GM11168 (cell line): ENCODE data around the gene PIAS4.

Source experiments
- in situ Hi-C: fragments of 300-500 bp; cut with MboI; formaldehyde crosslinking; loops from one replicate; pipeline ENCODE4 v1.12.0; 2022; ENCODE audit warnings: low sequenced_read_pairs; ENCODE audit not compliant: unreplicated experiment

Gene PIAS4

DNA sequence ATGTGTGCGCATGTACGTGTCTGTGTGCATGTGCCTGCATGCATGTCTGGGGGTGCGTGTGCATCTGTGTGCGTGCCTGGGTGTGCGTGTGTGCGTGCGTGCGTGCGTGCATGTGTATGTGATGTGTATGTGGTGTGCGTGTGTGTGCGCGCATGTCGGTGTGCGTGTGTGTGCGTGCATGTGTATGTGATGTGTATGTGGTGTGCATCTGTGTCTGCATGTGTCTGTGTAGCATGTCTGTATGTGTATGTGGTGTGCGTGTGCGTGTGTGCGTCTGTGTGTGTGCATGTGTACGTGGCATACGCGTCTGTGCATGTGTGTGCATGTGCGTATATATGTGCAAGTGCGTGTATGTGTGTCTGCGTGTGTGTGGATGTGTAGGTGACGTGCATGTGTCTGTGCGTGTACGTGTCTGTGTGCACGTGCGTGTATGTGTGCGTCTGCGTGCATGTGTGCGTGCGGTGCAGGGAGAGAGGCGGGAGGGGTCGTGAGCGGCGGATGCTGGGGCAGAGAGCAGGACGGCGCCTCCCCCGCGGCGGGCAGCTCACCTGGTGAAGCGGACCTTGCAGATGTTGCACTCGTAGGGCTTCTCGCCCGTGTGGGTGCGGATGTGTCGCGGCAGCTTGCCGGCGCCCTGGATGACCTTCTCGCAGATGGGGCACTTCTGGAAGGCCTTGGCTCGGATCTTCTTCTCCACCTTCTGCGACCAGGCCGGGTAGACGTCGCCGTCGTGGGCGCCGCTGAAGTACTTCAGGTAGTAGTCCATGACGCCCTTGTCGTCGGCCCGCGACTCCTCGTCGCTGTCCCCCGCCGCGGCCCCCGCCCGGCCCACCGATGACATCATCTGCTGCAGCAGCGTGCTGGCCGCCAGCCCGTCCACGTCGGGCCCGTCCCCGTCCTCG lies 46.1 kb downstream of the PIAS4 start:
- in situ Hi-C loops, result no loop called here

DNA sequence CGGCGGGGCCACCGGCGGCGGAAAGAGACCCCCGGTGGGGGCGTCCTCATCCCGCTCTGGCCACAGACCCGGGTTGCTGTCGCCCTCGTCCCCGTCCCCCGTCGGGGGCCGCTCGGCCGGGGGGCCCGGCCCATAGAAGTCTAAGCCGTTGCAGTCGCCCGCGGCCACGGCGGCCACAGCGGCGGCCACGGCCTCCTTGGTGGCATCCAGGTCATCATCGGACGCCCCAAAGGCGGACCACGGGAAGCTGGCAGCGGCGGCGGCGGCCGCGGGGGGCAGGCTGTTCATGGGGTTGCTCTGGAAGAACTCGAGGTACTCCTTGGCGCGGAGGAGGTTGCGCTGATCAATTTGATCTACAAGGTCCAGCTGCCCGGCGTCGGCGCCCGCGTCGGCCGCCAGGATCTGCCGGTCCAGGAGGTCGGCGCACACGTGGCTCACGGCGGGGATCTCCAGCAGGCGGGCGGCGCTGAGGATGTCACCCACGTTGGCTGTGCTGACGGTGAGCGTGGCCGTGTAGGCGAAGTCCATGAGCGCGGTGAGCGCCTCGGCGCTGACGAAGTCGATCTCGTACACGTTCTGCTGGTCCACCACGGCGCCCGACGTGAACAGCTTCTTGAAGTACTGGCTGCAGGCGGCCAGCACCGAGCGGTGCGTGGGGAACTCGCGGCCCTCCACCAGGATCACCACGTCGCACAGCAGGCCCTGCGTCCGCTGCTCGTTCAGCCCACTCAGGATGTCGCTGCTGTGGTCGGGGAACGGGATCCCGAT lies 47.1 kb downstream of the PIAS4 start:
- in situ Hi-C loops, result no loop called here

DNA sequence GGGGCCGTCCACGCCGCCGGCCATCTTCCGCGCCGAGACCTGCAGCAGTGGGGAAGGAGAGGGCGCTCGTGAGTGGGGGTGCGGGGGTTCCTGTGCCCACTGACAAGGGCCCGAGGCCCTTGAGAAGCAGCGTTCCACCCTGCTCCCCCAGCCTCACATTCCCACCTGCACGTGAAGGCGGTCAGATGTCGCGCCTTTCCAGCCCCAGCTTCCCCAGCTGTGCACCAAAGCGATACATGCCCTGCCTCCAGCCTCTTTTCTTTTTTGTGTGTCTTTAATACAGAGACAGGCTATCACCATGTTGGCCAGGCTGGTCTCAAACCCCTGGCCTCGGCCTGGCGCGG lies 47.6 kb downstream of the PIAS4 start:
- in situ Hi-C loops, result no loop called here

DNA sequence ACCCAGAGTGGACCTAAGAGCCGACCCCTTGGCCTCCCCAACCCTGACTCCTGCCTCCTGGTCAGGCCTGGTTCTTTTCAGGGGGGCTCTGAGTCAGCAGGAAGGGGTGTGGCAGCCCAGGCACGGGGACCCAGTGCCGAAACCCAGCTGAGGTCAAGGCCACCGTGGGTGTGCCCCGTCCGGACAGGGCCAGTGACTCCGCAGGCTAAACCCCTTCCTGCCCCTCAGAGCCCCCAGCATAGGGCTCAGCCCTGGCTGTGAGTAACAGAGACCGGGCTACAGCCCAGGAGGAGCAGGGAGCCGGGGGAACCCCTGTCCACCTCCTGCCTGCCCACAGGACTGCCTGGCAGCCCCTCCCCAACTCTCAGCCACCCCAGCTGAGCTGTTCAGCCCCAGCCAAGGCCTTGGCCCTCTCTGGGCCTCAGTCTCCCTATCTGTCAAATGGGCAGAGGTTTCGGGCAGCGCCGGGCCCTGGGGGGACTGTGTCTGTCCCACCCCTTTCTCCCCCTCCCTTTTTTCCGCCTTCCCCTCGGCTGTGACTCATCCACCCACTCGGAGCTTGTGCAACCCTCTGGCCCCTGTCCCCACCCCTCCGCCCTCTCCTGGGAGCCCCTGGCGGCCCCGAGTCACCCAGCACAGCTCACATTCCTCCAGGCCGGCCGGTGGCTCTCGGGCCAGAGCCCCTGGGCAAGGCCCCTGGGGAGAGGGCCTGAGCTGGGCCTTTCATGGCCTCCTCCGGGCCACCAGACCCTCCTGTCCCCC lies 50.6 kb downstream of the PIAS4 start:
- in situ Hi-C loops, result no loop called here

DNA sequence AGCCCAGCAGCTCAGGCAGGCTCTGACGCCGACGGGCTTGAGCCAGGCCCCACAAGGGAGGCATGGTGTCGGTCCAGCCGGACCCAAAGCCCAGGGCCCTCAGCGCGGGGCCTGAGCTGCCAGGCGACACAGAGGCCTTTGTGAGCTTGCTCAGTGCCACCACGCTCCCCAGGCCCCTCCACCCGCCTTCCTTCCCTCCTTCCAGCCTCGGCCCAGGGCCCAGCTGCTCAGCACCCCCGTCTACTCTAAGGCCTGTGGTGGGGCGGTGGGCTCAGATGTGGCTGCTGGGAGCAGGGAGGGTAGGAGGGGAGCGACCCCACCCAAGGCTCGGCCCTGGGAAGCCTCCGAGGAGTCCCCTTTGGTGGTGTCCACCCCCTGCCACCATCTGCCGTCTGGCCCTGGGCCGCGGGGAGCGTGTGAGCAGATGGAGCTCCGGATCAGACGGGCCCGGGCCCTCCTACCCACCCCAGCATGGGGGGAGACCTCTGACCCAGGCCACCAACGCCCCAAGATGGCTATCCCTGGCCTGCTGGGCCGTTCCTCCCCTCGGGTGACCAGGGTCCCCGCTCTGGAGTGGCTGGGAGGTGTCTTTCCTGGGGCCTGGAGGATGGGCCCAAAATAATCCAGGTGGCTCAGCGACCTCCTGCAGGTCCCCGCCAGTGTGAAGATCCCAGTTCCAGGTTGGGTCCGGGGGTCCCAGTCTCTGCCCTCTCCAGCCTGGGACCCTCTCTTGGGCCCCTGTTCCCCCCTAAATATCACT lies 51.3 kb downstream of the PIAS4 start:
- in situ Hi-C loops, result no loop called here

DNA sequence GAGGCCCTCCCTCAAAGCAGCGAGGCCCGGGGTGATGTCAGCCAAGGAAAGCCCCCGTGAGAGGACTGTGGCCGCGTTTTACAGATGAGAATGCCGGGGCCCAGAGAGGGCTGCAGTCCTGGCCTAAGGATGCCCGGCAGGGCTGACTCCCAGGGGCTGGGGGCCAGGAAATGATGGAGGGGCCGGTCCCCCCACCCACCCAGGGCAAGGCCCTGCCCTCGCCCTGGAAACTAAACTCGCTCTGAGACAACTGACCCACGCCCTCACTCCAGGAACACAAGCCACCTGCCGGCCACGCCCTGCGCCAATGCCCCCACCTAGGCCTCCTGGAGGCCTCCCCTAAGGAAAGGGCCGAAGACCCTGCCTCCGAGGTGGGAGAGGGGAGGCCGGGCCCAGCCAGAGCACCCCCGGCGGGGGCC lies 51.9 kb downstream of the PIAS4 start:
- in situ Hi-C loops, result no loop called here

DNA sequence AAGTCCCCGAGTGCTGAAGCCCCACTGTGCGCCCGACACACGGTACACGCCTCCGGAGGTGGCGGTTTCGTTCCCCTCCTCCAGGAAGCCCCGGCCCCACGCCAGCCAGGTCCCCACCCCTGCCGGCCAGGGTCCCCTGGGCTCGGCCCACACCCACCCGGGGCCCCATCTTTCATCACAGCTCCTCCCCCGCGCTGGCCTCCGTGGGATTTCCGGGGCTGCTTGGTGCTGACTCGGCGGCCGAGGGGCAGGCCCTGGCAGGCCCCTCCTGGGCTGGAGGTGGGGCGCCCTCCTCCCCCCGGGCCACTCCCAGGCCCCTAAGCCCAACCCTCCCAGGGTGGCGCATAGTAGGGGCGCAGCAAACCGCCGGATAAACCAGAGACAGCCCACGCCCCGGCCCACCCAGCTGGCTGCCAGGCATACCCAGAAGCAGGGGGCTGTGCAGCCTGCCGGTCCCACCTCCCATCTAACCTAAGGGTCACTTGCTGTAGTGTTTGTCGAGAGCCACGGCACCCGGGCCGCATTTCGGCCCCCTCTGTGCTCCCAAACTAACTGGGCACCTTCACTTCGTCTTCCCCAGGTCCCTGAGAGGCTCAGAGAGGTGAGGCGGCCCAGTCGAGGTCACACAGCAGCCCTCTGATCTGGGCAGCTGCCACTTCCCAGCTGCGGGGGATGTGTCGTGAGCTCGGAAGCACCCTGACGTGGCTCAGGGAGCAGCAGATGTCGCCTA lies 52.5 kb downstream of the PIAS4 start:
- in situ Hi-C loops, result no loop called here

DNA sequence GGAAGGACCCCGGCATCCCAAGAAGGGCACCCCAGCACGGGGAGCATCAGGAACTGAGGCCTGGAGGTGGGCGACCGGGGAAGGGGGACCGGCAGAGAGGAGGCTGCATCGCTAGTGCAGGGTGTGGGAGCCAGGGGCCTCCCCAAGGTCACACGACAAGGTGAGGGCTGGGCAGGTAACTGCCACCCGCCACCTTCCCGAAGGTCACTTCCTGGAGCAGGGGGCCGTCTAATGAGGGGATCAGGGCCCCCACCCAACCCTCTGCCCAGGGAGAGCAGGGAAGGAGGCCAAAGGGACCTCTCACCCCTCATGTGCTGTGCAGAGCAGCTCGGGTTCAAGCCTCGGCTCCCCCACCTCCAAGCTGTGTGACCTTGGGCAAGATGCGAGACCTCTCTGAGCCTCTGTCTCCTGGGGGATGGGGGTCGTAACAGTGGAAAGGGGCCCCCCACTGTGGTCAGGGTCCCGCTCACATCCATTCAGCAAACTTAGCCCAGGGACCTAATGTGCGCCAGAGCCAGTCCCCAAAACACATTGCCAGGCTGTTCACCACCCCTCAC lies 53.2 kb downstream of the PIAS4 start:
- in situ Hi-C loops, result no loop called here

DNA sequence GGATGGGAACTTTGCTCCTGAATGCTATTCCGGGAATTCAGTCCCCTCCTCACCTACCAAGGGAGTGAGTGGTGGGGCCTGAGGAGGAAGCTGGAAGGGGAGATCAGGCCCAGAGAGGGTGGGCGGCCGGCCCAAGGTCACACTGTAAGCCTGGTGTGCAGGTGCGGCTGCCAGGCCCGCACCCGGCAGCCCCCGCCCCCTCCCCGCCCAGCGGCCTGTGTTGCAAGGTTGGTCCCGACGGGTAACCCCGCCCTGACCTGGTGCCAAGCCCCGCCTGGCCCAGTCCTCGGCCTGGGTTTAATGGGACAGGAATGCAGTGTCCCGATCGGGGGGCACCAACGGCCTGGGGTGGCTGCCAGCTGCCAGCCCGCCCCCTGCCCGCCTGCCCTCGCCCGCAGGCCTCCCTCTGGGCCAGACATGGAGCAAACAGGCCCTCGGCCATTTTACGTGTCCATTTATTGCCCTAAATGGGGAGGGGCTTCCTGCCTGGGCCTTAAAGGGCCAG lies 53.7 kb downstream of the PIAS4 start:
- in situ Hi-C loops, result no loop called here

DNA sequence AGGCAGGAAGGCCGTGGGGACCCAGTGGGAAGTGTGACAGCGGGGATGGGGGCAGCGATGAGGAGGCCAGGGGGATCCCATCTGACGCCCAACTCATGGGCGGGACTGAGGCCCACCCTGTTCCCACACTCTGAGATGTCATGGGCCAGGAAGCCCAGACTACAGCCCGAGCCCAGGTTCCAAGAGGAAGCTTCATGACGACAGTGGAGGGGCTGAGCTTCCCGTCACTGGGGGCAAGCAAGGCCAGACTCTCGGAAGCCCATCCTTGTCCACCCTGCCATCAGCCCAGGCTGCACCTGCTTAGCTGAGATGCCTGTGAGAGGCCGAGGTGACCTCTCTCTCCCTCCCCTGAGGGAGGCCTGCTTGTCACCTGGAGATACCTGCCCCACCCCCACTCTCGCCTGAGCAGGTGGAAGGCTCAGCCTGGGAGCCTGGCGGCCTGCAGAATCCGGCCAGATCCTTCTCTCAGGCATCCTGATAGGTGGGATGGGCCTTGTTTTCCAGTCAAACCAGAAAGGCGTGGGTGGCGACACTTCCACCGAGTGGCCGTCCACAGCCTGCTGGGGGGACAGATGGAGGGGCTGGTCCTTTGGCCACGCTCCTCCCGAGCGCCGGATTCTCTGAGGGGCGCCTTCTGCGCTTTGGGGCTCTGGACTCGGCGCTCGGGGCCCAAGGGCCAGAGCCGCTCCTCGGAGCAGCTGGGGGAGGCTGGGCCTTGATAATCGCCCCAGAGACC lies 54.3 kb downstream of the PIAS4 start:
- in situ Hi-C loops, result no loop called here

DNA sequence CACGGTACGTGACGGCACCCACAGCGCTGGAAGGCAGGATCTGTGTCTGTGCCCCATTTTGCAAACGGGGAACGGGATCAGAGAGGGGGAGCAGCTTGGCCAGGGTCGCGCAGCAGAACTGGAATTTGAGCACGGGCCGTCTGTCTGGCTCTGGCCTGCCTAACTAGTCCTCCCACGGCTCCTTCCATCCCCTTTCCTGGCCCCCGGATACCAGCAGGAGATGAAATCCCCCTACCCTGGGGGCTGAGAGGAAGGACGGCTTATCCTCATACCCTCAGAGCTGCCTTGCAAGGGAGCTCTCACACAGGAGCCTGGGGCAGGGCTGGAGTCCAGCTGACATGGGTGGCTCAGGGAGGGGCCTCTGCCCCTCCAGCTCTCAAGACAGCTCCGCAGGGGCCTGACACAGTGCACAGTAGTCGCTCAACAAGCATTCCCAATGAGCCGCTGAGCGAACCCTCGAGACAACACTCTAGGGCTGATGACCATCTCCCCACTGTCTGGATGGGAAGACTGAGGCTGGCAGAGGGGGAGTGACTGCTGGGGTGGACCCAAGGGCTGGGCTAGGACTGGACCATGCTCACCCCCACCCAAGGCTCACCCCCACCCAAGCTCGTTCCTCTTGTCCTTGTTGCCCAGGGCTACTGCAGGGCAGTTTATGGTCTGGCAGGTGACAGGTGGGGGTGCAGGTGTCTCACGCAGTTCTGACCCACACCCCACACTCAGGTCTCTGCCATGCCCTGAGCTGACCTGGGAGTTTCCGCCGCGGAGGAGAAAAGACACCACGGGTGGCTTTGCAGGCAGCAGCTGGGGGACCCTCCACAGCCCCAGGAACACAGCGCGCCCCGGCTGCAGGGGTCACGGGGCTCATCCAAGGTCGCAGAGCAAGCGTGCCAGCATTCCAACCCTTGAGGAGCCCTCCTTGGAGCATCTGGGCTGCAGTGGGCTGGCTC lies 55.2 kb downstream of the PIAS4 start:
- in situ Hi-C loops, result no loop called here

DNA sequence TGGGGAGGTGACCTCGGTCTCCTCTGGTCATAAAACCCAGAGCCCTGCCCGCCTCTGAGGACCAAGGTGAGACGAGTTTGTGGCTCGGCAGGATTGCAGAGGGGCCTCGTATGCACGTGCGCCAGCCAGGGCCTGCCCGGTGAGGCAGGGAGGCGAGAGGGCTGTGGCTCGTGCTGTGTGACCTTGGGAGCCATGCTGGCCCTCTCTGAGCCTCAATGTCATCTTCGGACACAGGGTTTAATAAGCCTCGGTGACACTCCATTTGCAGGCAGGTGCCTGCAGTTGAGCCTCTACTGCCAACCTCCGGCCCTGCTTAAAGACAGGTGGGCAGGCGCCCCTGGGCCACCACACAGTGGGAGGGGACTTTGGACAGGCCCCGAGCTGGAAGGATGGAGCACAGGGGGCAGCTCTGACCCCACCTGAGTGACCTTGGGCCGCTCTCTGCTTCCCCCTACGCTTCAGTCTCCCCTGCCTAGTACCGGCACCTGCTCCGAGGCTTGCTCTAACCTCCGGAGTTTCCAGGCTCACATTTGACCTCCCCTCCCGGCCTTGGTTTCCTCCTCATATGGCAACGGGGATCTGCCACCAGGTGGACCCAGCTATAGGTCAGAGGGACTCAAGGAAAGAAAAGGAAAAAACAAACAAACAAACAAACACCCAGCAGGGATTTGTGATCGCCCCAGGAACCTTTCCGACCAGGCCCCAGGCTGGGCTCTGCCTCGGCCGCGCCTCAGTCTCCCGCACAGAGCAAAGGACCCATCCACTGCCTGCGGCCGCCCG lies 56.0 kb downstream of the PIAS4 start:
- in situ Hi-C loops, result no loop called here

DNA sequence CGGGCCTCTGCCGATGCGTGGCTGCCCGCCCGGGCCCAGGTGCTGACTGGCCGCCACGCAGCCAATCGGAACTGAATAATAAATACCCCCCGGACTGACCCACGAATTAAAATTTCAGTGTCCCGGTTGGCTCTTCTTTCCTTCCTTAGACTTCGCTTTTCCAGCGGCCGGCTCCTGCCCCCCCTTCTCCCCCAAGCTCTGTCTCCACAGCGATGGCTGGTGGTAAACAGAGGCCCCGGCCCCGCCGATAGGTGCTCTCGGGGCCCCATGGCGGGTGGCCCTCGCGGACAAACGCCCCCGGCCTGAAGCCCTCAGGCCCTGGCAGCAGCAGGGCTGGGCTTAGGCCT lies 56.6 kb downstream of the PIAS4 start:
- in situ Hi-C loops, result no loop called here

DNA sequence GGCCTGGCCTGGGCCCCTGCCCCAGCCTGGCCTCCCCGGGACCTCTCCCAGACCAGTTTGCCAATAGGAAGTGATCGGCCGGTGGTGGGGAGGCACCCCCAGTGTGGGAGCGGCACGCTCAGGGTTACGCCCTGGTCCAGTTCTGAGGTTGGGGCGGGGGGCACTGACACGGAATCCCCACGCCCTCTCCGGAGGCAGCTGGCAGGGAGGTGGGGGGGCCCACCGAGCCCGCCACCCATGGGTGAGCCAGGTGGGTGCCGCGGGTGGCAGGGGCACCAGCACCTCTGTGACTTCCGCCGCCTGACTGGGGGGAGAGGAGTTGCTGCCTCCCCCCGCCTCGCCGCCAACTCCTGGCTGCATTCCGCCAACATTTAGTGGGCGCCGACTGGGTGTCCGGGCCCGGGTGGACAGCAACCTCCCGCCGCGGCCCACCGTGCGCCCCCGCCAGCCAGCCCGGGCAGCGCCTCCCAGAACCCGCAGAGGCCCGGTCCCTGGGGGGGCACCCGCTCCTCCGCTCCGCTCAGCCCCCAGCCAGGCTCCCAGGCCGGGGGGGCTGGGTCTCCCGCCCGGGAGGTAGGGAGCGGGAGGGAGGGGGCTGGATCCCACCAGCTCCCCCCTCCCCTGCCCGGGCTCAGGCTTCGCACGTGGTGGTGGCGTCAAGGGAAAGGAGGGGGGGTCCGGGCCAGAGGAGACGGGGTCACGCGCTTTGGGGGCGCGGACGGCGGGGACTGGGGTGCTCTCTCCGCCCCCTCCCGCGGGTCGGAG lies 57.1 kb downstream of the PIAS4 start:
- in situ Hi-C loops, result no loop called here

DNA sequence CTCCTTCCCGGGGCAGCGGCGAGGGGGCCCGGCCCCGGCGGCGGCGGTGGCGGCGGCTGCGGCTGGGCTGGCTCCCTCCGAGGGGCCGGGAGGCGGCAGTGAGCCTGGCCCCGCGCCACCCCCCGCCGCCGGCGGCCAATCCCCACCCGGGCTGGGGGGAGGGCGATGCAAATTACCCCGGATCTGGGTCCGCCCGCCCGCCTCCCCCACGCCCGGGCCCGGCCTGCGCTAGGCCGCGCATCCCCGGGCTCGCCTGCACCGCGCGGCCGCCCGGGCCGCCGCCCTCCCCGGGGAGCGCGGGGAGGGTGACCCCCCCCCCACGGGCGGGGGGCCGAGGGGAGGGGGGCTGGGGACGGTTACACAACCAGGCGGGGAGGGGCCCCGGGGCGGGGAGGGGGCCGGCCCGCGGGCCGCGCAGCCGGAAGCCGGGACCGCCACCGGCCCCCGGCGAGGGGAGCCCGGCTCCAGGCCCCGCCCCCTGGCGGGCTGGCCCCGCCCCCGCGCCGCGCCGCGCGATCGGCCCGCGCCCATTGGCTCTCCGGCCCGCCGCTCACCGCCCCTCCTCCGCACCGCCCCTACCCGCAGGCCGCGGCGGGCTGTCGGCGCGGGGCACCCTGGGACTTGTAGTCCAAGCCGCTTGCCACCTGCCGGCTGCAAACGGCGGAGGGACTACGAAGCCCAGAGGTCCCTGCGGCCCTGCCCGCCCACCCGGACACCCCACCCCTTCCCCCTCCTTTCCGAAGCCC lies 58.1 kb downstream of the PIAS4 start:
- in situ Hi-C loops, result no loop called here
